Measurements from ENCODE around the gene GOLIM4.

Gene GOLIM4

DNA sequence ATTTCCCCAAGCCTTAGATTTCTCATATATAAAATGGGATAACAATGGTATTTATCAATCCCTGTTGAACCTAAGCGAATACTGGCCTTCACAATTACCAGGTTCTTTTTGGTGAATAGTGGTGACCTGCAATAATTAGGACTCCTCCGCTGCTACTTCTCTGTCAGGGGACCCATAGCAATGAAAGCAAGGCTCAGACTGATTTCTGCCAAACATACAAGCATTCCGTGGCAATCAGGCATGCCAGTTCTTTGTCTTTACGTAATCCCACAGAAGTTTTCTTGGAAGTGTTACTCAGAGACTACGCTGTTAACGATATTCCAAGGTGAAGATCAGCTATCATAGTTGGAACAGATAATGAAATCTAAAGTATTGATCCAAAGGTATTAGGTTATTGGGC, 105.7 kb downstream of the GOLIM4 start:
- no peak for DNase-seq

DNA sequence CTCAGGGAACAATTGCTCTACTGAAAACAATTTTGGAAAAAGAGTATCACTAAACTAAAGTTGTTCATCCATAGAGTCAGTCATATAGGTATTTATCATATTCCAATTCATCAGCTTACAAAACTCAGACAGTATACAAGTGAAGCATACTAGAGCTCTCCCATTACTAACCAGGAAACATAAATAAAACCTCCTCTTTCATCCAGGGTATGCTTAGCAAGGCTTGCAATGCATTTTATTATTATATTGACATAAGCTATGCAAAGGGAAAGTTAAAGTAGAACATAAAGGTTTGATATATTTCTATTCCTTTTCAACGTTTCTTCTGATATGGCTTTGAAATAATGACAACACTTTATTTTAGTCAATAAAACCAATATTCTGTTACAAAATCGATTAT, 106.7 kb downstream of the GOLIM4 start:
- no peak for DNase-seq

DNA sequence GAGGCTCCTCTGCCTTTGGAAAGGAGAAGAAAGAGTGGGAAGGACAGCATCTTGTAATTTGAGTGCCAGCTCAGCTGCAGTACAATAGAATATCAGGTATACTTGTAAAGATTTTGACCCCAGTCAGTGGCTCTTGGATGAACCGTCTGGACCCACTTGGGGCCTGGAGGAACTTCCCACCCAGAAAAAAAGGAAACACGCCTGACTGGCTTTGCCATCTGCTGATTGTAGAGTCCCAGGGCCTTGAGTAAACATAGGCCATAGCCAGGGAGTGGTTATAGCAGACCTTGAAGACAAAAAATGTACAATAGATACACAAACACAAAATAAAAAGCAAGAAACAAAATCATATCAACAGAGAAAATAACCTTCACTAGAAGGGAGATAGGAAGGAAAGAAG, 112.1 kb downstream of the GOLIM4 start:
- DNase-seq, result no peak

DNA sequence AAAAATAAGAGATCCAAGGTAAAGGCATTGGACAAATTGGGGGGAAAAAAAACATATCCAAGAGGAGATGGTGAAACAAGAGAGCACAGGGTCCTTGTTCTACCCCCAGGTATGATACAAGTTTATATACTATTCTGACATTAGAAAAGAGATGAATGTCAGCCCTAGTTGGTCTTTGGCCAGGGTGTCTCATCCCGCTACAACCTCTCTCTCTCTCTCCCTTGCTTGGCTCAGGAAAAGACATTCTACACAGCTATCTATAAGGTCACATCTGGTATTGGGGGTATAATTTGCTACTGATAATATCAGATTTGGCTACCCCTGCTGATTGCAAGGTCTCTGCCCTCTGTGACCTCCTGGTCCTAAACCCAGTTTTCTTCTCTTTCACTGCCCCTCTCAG, 117.2 kb downstream of the GOLIM4 start:
- DNase-seq, result peak; percentile 9

DNA sequence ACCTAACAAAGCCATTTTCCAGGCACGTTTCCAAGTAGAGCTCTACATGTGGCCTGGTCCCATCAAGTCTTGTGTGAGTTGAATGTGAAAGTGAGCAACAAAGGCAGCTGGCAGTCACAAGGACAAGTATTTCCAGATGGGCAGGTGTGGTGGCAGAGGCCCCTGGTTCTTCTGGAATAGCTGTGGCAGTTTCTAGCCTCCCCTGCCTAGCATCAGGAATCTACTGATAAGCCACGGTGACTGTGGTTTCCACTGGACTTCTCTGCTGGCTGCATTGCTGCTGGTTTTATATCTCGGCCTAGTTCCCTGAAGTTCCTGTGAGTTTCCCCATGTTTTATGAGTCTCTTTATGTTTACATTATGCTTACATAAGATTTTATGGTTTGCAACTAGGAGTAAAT, 117.7 kb downstream of the GOLIM4 start:
- peak; percentile 77 for DNase-seq

DNA sequence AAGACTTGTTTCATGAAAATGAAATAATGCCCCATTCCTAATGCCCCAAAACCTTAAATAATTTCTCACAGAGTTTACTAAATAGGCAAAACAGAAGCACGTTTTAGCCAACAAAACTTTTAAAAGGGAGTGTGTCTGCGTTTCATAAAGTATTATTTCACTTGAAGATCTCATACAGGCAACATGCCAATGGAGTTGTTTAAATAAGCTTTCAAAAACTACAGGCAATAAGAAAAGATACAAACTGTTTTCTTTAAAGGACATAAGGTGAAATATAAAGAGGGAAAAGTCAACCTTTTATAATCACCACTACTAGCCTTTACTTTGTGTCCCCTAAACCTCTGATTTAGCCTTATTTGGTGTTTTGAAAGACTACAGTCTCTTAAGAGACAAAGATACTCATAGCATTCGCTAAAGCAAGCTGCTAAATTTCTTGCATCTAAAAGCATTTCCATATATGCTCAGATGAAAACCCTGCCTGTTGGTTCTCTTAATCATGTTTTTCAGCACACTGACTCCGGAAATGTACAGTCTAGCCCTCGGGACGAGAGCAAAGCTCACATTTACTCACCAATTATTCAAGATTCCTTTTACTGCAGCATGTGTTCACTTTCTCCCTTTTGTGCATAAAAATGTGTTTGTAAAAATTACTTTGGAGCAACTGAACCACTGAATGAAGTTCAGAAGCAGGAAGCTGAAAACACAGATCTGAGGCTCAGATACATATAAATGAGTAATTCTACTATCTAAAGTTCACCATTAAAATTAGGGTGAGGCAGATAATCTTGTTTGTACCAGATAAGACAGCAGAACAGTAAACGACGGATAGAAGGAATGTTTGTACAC, 119.0 kb downstream of the GOLIM4 start:
- no peak for DNase-seq

DNA sequence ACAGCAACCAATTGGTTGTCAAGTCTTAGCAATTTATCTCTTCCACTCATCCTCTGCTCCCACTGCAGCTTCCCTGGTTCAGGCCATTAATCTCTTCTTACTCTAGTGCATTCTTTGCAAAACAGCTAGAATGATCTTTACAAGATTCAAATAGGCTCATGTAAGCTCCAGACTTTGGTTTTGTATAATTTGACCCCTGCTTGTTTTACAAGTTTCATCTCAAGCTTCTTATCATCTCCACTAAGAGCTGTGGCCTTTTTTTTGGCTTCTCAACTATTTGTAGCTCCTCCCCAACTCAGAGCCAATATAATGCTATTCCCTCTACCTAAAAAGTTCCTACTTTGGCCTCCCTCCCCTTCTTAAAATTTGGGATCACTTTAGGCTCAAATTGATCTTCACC, 121.8 kb downstream of the GOLIM4 start:
- DNase-seq, result no peak

DNA sequence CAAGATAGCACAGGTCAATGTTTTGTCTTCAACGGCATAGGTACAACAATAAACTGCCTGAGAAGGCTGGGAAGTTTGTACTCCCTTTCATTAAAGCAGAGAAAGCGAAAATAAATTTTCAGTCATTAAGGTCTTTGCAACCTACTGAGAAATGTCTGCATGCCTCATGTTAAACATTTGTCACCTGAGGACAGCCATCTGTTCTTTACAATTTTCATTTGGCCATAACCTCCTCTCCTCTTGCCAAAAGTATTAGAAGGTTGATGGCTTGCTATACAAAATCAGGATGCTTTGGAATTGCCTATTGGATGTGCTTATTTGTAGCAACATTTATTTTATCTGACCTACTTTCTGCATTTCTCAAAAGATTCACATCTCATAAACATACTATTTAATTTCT, 122.7 kb downstream of the GOLIM4 start:
- DNase-seq, result no peak

DNA sequence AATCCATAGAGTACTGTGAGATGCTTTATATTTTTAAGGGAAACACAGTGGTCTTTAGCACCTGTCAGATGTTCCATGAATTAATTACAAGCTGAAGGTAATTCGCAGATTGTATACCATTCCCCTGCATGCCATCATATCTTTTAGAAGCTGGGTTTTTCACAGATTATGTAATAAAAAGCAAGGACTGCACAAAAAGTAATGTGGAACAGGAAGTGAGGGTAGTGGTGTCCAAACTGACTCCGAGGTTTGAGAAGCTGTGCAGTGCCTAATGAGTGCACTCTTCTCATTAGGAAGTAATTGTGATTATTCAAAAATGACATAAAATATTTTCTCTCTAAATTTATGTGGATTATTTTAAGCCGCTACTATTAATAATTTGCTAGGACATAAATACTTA, 123.2 kb downstream of the GOLIM4 start:
- DNase-seq, result peak; percentile 12

DNA sequence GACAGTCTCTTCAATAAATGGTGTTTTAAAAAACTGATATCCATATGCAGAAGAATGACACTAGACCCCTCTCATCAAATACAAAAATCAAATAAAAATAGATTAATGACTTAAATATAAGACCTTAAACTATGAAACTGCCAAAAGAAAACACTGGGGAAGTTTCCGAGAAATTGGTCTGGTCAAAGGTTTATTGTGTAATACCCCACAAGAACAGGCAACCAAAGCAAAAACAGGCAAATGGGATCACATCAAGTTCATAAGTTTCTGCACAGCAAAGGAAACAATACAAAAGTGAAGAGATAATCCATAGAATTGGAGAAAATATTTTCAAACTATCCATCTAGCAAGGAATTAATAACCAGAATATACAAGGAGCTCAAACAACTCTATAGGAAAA, 126.2 kb downstream of the GOLIM4 start:
- no peak for DNase-seq

DNA sequence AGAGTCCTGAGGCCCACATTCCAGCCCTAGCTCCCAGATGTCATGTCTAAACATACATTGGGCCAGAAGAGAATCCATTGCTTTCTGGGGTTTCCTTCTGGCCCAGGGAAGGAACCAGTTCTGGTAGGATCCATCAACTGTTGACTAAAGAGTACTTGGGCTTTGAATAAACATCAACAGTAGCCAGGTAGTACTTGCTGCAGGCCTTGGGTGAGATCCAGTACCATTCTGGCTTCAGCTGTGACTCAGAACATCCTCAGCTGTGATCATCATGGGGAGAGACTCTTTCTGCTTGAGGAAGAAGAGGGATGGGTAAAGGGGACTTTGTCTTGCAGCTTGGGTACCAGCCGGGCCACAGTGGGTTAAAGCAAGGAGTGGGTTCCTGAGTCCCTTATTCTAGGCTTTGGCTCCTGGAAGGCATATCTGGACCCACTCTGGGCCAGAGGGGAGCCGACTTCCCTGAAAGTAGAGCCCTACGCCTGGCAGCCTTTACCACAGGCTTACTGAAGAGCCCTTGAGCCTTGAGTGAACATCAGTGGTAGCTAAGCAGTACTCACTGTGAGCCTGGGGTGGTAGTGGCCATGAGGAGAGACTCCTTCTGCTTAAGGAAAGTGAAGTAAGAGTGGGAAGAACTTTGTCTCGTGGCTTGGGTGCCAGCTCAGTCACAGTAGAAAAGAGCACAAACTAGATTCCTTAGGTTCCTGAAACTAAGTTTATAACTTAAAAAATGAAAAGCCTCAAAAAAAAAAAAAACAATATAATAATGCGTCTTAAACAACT, 128.3 kb downstream of the GOLIM4 start:
- no peak for DNase-seq

Data from hematopoietic multipotent progenitor cell treated with erythropoietin and hydrocortisone succinate and interleukin-3 and kit ligand, for 6 days (in vitro differentiated cells).